NCI-H2107 treated with DMSO at 0.1 percent for 48 hours (cell line): ENCODE results near the gene PCGF5.
"Not testable (repeated sequence)": the region's sequence is repeated elsewhere in the genome, so short reads cannot be mapped to it uniquely, and the experiment has no call there.

ENCODE experiments used
- DNase-seq: peaks from one replicate; lab custom pipeline; 2025; ENCODE audit not compliant: unreplicated experiment; lab: John Stamatoyannopoulos, UW

The PCGF5 gene

DNA sequence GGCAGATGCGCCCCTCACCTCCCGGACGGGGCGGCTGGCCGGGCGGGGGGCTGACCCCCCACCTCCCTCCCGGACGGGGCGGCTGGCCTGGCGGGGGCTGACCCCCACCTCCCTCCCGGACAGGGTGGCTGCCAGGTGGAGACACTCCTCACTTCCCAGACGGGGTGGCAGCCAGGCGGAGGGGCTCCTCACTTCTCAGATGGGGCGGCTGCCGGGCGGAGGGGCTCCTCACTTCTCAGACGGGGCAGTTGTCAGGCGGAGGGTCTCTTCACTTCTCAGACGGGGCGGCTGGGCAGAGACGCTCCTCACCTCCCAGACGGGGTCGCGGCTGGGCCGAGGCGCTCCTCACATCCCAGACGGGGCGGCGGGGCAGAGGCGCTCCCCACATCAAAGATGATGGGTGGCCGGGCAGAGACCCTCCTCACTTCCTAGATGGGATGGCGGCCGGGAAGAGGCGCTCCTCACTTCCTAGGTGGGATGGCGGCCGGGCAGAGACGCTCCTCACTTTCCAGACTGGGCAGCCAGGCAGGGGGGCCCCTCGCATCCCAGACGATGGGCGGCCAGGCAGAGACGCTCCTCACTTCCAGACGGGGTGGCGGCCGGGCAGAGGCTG, 102.9 kb downstream of the PCGF5 start:
- DNase-seq = not testable (repeated sequence)

DNA sequence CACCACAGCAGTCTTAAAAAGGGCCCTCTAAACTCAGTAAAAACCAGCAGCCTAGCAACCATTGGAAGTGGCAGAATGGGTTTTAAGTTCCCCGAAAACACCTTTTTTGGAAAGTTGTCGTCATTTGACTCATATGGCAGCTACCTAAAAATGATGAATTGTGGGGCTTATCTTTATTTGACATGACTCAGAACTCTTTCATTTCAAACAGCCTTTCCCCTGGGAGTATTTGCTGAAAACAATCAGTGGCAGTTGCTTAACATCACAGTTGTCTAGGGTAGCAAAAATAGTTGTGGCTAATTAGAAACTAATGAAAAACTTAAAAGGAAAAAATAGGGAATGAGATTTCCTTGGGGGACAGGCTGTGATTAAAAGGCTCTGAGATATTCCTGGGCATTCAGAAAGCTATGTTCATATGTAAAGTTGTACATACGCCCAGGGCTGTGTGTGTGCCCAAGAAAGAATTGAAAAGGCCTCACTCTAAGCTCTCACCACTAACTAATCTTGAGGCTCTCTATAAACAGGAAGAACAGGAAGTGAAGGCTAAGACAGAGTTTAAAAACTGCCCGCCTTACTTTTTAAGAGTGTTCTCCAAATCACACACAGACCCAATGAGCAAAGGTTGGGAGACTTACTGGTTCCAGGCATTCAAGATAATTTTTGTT, 108.0 kb downstream of the PCGF5 start:
- no peak for DNase-seq
